Measurements from ENCODE around the gene PXMP4. TPM values are rescaled to one million over a fixed set of nuclear protein-coding genes. Genes with fewer than 3 reads are reported as not detected.

PXMP4 gene
- total RNA-seq, 2 experiments from 2014 or later: 6.9 to 7.3 TPM

DNA sequence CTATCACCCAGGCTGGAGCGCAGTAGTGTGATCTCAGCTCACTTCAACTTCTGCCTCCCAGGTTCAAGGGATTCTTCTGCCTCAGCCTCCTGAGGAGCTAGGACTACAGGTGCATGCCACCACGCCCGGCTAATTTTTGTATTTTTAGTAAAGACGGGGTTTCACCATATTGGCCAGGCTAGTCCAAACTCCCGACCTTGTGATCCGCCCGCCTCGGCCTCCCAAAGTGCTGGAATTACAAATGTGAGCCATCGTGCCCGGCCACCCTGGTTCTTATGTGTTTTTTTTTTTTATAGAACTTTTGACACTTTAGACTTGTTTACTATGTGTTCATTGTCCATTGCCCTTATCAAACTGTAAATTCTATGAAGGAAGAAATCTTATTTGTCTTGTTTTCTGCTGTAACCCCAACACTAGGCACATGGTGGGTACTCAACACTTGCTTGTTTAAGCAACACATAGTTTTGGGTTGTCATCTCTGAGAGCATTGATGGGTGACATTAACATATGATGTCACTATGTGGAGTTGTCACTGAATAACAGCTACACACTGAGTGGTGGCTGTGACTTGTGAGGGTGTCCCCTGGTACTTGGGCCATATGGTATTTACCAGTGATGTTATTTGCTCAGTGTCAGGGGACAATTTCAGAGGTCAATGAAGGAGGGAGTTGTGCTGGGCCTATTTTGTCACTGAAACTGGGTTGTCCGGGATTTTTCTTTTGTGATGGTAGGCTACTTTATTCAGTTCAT lies 1.5 kb upstream of the PXMP4 start:
- no peaks in the 10 kb centered on the region for H3K9me3 Mint-ChIP-seq
- no peak overlapping the region for H3K4me3 Mint-ChIP-seq
- H3K36me3 Mint-ChIP-seq: no peaks in the 10 kb centered on the region
- H3K27me3 Mint-ChIP-seq: no peaks in the 10 kb centered on the region
- no peak for DNase-seq
- H3K27ac Mint-ChIP-seq: no peak overlapping the region
- peaks cover 7% of the 10 kb centered on the region for H3K4me1 Mint-ChIP-seq

DNA sequence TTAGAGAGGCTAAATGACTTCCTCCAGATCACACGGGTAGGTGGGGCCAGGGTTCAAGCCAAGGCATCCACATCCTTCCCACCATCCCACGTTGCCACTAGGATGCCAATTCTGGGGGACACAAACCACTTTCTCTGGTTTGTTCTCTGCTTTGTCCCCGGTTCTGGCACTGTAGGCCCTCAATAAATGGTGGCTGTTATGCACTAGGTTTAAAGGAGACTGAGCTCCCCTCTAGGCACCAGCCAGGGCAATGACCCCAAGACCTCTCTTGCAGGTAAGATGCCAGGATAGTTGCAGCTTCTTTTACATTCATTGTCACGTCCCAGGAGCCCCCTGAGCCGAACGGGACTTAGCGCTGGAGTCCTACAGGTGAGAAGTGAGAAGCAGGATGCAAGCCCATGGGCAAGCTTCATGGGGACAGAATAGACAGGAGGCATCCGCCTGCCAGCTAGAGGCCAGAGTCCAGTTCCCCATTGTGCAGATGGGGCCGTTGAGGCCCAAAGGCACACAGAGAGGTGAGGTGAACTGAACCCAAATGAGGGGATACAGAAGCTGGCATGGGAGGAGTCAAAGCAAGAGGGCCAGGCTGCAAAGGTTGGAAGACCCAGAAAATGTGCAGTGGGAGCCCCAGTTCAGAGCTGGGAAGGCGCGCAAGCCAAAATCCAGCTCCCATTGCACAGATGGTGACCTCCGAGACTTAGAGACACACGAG lies 677 bp downstream of the PXMP4 start:
- DNase-seq: peak; percentile 14
- Mint-ChIP-seq H3K9me3 (no peaks in the 10 kb centered on the region), H3K4me1 (peaks cover 7% of the 10 kb centered on the region), H3K4me3 (peak overlapping the region; percentile 85), H3K36me3 (no peaks in the 10 kb centered on the region), H3K27me3 (no peaks in the 10 kb centered on the region), H3K27ac (peak overlapping the region; percentile 80)

DNA sequence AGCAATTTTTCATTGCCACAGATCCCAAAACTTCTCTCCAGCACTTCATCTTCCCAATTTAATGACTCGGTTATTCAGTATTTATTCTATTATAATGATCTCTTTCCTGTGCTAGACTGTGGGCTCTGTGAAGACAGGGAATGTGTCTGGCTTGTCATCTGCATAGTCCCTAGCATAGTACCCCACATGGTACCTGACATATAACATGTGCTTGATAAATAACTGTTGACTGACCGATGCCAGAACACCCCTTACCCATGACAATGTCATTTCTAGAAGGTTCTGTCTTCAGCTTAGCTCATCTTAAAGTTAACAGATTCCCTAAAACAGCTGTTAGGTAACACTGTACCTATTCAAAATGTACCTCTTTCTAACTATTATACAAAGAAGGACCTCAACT lies 3.6 kb downstream of the PXMP4 start:
- Mint-ChIP-seq H3K27ac (no peak overlapping the region), H3K4me3 (no peak overlapping the region), H3K4me1 (peaks cover 7% of the 10 kb centered on the region), H3K9me3 (no peaks in the 10 kb centered on the region), H3K27me3 (no peaks in the 10 kb centered on the region), H3K36me3 (peaks cover under 1% of the 10 kb centered on the region)
- DNase-seq: no peak

DNA sequence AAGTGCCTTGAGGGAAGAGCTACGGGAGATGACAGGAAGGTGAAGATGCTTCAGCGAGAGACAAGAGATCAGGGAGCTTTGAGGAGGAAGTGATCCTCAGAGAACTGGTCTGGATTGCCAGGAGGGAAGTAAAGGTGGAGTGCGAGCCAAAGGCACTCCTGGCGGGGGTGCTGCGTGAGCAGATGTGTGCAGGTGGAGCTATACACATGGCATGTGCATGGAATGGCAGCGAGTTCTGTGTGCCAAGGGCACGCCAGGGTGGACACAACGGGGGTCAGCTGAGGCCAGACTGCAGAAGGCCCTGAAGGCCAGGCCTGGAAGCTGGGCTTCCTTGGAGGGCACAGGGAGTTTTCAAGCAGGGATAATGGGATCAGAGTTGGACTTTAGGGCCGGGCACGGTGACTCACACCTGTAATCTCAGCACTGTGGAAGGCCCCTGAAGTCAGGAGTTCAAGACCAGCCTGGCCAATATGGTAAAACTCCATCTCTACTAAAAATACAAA lies 6.2 kb downstream of the PXMP4 start:
- H3K4me1 Mint-ChIP-seq: peaks cover 9% of the 10 kb centered on the region
- H3K36me3 Mint-ChIP-seq: peaks cover 7% of the 10 kb centered on the region
- H3K9me3 Mint-ChIP-seq: no peaks in the 10 kb centered on the region
- no peak for DNase-seq
- no peaks in the 10 kb centered on the region for H3K27me3 Mint-ChIP-seq
- H3K27ac Mint-ChIP-seq: no peak overlapping the region
- no peak overlapping the region for H3K4me3 Mint-ChIP-seq

DNA sequence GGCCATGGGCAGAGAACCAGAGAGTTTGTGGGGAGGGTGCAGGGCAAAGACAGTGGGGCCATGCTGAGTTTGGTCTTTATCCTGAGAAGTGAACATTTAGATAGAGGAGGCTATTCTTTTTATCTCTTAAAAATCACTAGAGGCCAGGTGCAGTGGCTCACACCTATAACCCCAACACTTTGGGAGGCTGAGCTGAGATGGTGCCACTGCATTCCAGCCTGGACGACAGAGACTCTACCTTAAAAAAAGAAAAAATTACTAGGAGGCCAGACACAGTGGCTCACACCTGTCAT lies 8.7 kb downstream of the PXMP4 start:
- Mint-ChIP-seq H3K9me3 (no peaks in the 10 kb centered on the region), H3K27me3 (no peaks in the 10 kb centered on the region), H3K27ac (no peak overlapping the region), H3K36me3 (peaks cover 7% of the 10 kb centered on the region), H3K4me1 (peaks cover 9% of the 10 kb centered on the region), H3K4me3 (no peak overlapping the region)
- DNase-seq: no peak

DNA sequence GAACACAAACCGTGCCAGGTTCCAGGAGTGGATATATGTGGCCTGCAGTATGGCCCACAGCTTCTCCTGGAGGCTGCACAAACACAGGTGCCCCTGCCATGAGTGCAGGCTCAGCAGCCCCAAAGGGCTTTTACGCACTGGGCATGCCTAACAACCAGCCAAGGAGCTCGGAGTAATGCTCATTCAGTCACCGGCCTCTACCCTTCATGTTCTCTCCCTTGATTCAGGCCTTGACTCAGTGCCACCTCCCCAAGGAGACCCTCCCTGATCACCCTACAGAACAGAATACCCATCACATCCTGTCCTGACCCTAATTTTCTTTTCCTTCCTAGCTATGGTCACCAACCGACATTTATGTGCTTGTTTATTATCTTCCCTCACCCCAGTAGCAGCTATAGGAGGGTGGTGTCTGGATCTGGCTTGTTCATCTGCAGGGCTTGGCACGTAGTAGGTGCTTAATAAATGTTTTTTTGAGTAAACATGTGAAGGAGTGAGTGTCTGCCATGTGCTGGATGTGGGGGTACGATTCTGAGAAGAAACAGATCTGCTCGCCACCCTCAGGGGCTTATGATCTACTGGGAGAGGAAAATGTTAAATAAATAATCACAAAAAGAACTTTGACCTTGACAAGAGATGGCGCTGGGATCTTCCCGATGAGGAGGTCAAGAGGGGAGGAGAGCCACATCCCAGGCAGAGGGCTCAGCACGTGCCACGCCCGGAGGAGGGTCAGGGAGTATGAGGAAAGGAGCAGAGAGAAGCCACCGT lies 9.2 kb downstream of the PXMP4 start:
- Mint-ChIP-seq H3K4me1 (peaks cover 9% of the 10 kb centered on the region), H3K27ac (no peak overlapping the region), H3K27me3 (no peaks in the 10 kb centered on the region), H3K4me3 (no peak overlapping the region), H3K36me3 (peaks cover 7% of the 10 kb centered on the region), H3K9me3 (no peaks in the 10 kb centered on the region)
- DNase-seq: no peak

DNA sequence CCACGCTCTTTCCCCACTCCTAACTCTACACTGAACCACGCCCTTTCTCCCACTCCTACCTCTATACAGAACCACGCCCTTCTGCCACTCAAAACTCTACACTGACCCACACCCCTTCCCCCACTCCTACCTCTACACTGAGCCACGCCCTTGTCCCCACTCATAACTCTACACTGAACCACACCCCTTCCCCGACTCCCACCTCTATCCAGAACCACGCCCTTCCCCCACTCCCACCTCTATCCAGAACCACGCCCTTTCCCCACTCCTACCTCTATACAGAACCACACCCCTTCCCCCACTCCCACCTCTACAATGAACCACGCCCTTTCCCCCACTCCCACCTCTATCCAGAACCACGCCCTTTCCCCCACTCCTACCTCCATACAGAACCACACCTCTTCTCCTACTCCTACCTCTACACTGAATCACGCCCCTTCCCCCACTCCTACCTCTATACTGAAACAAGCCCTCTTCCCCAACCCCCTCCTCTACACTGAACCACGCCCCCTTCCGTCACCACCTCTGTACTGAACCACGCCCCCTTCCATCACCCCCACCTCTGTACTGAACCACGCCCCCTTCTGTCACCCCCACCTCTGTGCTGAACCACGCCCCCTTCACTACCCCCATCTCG lies 10.1 kb downstream of the PXMP4 start:
- peaks cover 7% of the 10 kb centered on the region for H3K36me3 Mint-ChIP-seq

DNA sequence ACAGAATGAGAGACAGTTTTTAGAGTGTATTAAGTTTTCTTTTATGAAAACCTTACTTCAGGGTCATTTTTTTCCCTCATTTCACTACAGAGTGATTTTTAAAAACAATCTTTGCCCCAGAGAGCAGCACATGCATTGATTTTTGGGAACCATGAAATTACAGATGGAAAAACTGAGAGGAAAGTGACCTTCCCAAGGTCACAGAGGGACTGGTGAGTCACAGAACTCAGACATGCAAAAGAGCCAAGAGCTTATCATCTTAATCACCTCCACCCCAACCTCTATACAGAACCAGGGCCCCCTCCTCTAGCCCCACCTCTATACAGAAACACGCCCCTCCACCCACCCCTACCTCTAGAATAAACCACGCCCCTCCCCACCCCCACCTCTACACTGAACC lies 10.7 kb downstream of the PXMP4 start:
- no peaks in the 10 kb centered on the region for H3K9me3 Mint-ChIP-seq
- no peak for DNase-seq
- no peak overlapping the region for H3K4me3 Mint-ChIP-seq
- peaks cover 7% of the 10 kb centered on the region for H3K36me3 Mint-ChIP-seq
- H3K27me3 Mint-ChIP-seq: no peaks in the 10 kb centered on the region
- H3K27ac Mint-ChIP-seq: no peak overlapping the region
- peaks cover 9% of the 10 kb centered on the region for H3K4me1 Mint-ChIP-seq

More for the DNA sequence above, 10.1 kb downstream of the PXMP4 start:
- DNase-seq: no peak
- Mint-ChIP-seq H3K9me3 (no peaks in the 10 kb centered on the region), H3K4me3 (no peak overlapping the region), H3K4me1 (peaks cover 9% of the 10 kb centered on the region), H3K27ac (no peak overlapping the region), H3K27me3 (no peaks in the 10 kb centered on the region)

DNA sequence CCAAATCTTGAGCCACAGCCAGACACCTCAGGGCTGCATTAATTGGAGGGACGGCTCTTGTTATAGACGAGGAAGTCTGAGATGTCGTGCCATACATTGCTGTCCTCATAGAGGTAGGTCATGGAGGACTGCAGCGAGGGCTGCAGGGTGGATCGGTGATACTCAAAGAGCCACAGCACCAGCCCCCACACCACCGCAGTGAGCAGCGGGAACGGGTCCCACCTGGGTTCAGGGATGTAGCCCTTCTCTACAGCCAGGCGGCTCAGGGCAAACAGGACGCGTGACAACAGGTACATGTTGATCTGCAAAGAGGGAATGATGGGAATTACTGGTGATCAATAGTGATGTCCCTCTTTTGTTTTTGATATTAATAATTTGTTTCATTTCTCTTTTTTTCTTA lies 12.4 kb downstream of the PXMP4 start:
- no peak for DNase-seq
- Mint-ChIP-seq H3K27me3 (no peaks in the 10 kb centered on the region), H3K4me1 (peaks cover 9% of the 10 kb centered on the region), H3K27ac (no peak overlapping the region), H3K4me3 (no peak overlapping the region), H3K9me3 (no peaks in the 10 kb centered on the region), H3K36me3 (peaks cover 7% of the 10 kb centered on the region)

DNA sequence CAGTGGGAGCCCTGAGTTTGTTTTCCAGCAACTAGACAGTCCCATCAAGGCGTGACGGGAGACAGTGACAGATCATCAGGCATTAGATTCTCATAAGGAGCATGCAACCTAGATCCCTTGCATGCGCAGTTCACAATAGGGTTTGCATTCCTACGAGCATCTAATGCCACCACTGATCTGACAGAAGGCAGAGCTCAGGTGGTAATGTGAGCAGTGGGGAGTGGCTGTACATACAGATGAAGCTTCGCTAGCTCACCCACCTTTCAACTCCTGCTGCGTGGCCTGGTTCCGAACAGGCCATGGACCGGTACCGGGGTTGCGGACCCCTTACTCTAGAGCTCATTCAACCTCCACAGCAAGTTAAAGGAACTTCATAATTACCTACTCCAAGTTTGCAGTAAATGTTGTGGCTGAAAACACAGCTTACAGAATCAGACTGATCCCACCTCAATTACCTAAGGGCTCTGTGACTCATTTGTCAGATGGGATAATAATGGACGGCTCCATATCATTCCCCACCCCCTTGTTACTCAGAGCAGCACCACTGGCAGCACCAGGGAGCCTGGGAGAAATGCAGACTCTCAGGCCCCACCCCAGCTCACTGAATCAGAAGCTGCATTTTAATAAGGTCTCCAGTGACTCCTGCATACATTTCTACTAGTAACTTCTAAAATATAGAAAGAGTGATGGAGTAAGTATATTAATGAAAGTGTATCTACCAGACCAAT lies 15.7 kb downstream of the PXMP4 start:
- peaks cover 2% of the 10 kb centered on the region for H3K36me3 Mint-ChIP-seq
- peaks cover 3% of the 10 kb centered on the region for H3K4me1 Mint-ChIP-seq
- H3K4me3 Mint-ChIP-seq: no peak overlapping the region
- DNase-seq: no peak
- H3K9me3 Mint-ChIP-seq: no peaks in the 10 kb centered on the region
- no peaks in the 10 kb centered on the region for H3K27me3 Mint-ChIP-seq
- no peak overlapping the region for H3K27ac Mint-ChIP-seq

DNA sequence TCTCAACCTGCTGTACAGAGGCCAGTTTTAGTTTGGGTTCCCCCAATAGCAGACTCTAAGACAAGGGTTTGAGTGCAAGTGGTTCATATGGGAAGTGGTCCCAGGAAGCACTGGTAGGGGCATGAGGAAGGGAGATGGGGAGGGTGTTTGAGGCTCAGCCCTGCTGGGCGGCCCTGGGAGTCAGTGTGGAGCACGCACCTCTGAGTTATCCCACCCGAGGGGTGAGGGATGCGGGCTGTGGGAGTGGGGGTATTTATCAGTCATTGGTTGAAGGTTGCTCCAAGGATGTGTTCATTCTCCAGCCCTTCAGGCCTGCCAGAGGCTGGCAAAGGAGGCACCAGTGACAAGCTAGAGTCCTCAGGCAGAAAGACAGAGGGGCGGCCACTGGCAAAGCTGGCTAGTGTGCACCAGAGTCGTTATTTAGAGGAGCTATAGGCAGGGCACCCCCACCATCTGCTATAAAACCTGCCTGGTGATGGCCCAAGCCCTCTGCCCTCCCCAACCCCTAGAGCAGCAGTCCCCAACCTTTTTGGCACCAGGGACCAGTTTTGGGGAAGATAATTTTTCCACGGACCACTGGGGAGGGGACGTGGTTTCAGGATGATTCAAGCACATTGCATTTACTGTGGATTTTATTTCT lies 16.5 kb downstream of the PXMP4 start:
- Mint-ChIP-seq H3K36me3 (peaks cover 2% of the 10 kb centered on the region), H3K4me3 (no peak overlapping the region), H3K27ac (no peak overlapping the region), H3K27me3 (no peaks in the 10 kb centered on the region), H3K9me3 (no peaks in the 10 kb centered on the region), H3K4me1 (no peaks in the 10 kb centered on the region)
- no peak for DNase-seq

DNA sequence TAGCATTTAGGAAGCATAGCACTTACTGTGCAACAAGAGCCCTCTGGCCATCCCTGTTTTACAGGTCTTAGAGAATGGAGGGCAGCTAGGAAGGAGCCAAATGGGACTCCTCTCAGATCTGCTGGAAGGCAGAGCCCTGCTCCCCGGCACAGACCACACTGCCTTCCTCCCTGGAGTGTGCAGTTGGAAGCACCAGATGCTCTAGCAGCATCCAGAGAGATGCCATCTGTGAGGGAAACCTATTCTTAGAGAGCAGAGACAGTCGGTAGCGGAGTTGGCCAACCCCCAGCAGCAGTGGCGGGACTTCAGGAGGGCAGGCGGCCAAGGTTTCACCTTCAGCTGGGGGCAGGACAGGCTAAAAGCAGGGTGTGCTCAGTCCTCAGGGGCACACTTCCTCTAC lies 17.2 kb downstream of the PXMP4 start:
- H3K27ac Mint-ChIP-seq: no peak overlapping the region
- DNase-seq: no peak
- no peaks in the 10 kb centered on the region for H3K27me3 Mint-ChIP-seq
- no peak overlapping the region for H3K4me3 Mint-ChIP-seq
- H3K36me3 Mint-ChIP-seq: peaks cover 4% of the 10 kb centered on the region
- H3K4me1 Mint-ChIP-seq: no peaks in the 10 kb centered on the region
- peaks cover 2% of the 10 kb centered on the region for H3K9me3 Mint-ChIP-seq

DNA sequence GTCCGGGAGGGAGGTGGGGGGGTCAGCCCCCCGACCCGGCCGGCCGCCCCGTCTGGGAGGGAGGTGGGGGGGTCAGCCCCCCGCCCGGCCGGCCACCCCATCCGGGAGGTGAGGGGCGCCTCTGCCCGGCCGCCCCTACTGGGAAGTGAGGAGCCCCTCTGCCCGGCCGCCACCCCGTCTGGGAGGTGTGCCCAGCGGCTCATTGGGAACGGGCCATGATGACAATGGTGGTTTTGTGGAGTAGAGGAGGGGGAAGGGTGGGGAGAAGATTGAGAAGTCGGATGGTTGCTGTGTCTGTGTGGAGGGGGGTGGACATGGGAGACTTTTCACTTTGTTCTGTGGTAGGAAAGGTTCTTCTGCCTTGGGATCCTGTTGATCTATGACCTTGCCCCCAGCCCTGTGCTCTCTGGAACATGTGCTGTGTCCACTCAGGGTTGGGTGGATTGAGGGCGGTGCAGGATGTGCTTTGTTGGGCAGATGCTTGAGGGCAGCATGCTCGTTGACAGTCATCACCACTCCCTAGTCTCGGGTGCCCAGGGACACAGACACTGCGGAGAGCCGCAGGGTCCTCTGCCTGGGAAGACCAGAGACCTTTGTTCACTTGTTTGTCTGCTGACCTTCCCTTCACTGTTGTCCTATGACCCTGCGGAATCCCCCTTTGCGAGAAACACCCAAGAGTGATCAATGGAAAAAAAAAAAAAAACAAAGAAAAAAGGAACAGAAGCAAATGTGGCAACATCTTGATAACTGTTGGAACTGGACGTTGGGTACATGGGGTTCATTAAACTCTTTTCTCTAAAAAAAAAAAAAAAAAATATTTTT lies 18.3 kb downstream of the PXMP4 start:
- Mint-ChIP-seq H3K4me3 (no peak overlapping the region), H3K27ac (no peak overlapping the region), H3K9me3 (peaks cover 2% of the 10 kb centered on the region), H3K27me3 (no peaks in the 10 kb centered on the region), H3K36me3 (peaks cover 4% of the 10 kb centered on the region), H3K4me1 (no peaks in the 10 kb centered on the region)
- no peak for DNase-seq
